NCI-H82 (cell line): ENCODE results near the gene RGS12.
A peak's percentile ranks its signal among the peaks of the same experiment; 100 is the strongest.

Experiments used
- DNase-seq: peaks from one replicate; lab custom pipeline; 2025; lab: John Stamatoyannopoulos, UW

RGS12 gene

GRCh38 chr4:3280466-3280865 lies 12.4 kb upstream of the RGS12 start:
- no peak for DNase-seq

DNA sequence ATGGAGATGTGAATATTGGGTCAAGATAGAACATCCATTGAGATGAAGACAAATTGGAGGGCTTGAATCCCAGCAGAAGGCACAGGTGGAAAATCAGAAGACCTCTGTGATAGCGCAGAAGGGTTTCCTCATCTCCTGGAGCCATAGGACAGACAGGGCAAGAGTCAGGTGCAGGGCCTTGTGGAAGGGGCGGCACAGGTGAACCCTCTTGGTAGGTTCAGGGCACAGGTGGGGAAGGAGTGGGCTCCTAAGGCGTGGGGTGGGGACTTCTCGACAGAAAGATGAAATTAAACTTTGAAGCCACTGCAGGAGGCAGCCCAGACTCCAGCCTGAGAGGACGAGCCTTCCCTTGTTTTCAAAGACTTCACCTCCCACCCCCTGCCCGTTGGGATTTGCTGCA lies 9.3 kb upstream of the RGS12 start:
- no peak for DNase-seq

DNA sequence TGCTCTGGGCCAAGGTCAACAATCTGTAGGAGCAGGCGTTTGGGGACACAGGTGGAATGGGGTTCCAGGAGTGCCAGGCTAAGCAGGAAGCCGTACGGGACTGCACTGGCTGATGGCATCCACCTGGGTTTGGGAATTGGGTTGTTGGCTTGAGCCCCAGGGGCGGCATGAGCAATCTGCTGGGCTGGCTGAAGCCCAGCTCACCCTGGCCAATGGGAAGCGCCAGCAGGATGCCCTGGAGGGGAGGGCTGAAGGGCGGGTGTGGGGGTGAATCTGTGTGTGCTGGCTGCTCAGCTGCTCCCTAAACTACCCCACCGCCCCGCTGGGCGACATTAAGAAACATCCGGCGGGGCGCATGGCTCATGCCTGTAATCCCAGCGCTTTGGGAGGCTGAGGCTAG lies 8.9 kb upstream of the RGS12 start:
- DNase-seq = no peak

- DNase-seq = no peak
Measured at GRCh38 chr4:3284734-3285557, 7.9 kb upstream of the RGS12 start.

DNA sequence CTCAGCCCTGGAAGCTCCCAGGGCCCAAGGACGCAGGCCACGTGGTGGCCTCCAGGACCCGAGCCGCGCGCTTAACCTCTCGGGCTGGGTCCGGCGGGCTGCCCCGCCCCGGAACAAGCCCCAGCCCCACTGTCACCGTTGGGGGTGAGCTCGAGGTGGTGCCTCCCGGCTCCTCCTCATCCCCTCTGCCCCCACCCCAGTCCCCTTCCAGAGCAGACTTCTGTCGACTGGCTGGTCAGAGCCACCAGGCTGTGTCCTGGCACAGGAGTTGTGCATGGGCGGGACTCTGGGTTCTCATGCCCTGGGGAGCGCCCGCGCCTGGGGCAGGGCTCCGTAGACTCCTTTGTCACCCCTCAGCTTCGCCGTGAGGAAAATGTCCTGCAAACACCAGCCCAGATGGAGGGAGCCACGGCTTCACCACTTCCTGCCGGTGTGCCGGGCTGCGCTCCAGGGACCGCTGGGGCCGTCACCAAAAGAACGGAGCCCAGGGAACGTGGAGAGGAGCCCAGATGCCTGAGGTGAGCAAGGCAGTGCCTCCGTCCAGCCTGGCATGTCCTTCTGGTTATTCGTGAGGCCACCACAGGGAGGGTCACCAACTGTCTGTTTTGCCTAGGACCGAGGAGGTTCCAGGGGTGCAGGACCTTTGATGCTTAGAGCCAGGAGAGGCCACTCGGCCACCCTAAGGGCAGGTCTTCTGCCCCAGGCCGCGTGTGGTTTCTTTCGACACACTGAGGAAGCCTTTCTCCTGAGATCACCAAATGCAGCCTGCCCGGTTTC lies 7.1 kb upstream of the RGS12 start:
- no peak for DNase-seq

DNA sequence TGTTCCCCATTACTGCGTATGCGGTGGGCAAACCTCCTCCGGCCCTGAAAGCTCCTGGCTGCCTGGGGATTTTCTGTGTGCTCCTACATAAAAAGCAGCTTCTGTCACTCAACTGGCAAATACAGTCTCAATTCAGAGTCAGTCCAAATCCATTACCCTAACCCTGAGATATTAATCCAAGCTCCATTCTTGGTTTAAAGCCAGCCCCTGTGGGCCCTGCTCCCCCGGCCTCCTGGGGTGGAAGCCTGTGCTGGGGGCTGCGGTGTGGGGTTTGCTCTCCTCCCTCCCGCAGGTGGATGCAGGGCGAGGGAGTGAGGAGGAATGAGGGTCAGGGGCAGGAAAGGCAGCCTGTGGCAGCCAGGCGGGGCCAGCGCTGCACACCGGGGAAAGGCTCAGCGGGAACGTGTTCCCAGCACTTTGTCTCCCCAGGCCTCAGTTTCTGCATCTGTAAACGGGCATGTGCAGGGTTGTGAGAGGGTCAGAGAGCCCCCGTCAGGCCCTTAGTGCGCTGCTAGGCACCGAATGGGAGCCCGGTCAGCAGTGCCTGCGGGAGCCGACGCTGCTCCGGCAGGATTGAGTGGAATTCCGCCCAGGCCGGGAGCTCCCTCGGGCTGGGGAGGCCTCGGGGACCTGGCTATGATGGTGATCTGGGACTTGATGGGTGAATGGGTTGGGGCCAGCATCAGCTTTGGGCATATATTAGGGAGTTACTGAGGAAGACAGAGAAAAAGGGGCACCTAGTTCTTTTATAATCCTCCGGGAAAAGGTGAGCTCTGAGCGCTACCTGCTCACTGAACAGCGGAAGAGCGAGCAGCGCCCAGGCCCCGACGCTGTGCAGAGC lies 6.3 kb upstream of the RGS12 start:
- no peak for DNase-seq

- DNase-seq = no peak
Measured at GRCh38 chr4:3287271-3287971, 5.4 kb upstream of the RGS12 start.

- DNase-seq = no peak
Measured at GRCh38 chr4:3287972-3288570, 4.8 kb upstream of the RGS12 start.

- no peak for DNase-seq
Measured at GRCh38 chr4:3288571-3289094, 4.2 kb upstream of the RGS12 start.

GRCh38 chr4:3290476-3290875 lies 2.3 kb upstream of the RGS12 start:
- DNase-seq = no peak

- no peak for DNase-seq
Measured at GRCh38 chr4:3290889-3291321, 1.9 kb upstream of the RGS12 start.

GRCh38 chr4:3291411-3291968 lies 1.3 kb upstream of the RGS12 start:
- no peak for DNase-seq

DNA sequence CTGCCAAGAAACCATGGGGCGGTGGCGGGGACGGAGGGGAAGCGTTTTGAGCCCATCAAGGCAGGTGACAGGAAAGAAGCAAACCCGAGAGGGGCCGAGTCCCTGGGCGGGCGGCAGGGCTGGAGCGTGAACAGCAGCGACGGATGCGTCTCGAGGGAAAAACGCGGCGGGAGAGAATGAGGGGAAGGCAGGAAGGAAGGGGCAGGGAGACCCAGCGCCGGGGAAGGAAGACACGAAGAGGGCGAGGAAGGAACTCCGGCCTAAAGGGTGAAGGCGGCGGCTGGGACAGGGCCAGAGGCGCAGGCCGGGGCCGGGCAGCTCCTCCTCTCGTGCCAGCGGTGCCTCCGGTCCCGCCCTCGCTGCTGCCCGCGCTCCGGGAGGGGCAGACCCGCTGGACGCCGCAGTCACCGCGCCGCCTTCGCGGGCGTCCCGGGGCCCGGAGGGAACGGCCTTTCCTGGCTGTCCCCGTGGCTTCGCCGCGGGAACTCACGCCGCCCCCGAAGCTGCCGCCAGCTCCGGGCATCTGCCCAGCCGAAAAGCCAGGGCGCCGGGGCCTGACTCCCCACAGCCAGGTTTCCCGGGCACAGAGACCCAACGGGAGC lies 751 bp upstream of the RGS12 start:
- peak; percentile 62 for DNase-seq

DNA sequence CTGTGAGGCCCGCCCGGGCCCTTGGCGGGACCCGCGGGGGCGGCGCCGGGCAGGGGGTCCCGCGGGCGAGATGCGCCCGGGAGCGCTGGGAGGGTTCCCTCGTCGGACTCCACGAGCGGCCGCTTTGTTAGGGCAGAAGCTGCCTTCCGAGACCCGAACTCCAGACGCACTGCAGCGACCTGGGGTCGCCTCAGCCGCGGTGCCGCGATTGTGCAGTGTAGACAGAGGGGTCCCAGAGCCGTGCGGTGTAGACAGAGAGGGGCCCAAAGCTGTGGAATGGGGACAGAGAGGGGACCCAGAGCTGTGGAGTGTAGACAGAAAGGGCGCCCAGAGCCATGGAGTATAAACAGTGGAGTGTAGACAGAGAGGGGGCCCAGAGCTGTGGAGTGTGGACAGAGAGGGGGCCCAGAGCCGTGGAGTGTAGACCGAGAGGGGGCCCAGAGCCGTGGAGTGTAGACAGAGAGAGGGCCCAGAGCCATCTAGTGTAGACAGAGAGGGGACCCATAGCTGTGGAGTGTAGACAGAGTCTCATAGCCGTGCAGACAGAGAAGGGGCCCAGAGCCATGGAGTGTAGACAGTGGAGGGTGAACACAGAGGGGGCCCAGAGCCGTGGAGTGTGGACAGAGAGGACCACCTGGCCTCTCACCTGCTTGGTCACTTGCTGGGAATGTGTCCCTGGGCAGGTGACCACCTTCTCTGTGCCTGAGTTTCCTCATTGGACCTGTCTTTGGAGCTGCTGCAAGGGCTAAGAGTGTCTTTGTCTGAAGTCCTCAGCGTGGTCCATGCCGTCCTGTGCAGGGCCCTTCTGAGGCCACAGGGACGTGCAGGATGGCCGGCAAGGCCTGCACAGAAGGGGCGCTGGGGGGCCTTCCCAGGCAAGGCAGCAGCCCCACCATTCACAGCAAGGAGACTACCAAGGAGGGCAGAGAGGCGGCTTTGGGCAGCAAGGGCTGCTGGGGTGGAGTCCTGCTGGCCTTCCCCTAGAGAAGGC lies 875 bp downstream of the RGS12 start:
- DNase-seq = peak; percentile 37

GRCh38 chr4:3294401-3295241 lies 1.8 kb downstream of the RGS12 start:
- no peak for DNase-seq

GRCh38 chr4:3295837-3296624 lies 3.2 kb downstream of the RGS12 start:
- no peak for DNase-seq

- DNase-seq = no peak
Measured at GRCh38 chr4:3296651-3297050, 3.8 kb downstream of the RGS12 start.
